Measurements from ENCODE around the gene ZBTB20.

Gene ZBTB20

GRCh38 chr3:114569186-114569585 is 577.9 kb downstream of the ZBTB20 start:
- no peak for DNase-seq (ENCODE audit: low read depth)

GRCh38 chr3:114567771-114568170 is 579.3 kb downstream of the ZBTB20 start:
- no peak for DNase-seq (ENCODE audit: low read depth)

GRCh38 chr3:114566767-114567166 is 580.3 kb downstream of the ZBTB20 start:
- no peak for DNase-seq (ENCODE audit: low read depth)

- no peak for DNase-seq (ENCODE audit: low read depth)
These were observed 580.8 kb downstream of the ZBTB20 start for GRCh38 chr3:114566162-114566755.

GRCh38 chr3:114565216-114565615 is 581.9 kb downstream of the ZBTB20 start:
- no peak for DNase-seq (ENCODE audit: low read depth)

- no peak for DNase-seq (ENCODE audit: low read depth)
These were observed 583.4 kb downstream of the ZBTB20 start for GRCh38 chr3:114563720-114564119.

- no peak for DNase-seq (ENCODE audit: low read depth)
These were observed 584.5 kb downstream of the ZBTB20 start for GRCh38 chr3:114562557-114562956.

- no peak for DNase-seq (ENCODE audit: low read depth)
These were observed 588.8 kb downstream of the ZBTB20 start for GRCh38 chr3:114558271-114558670.

- no peak for DNase-seq (ENCODE audit: low read depth)
These were observed 589.3 kb downstream of the ZBTB20 start for GRCh38 chr3:114557791-114558190.

- DNase-seq (ENCODE audit: low read depth) = no peak
These were observed 590.4 kb downstream of the ZBTB20 start for GRCh38 chr3:114556657-114557213.

- DNase-seq (ENCODE audit: low read depth) = no peak
These were observed 592.4 kb downstream of the ZBTB20 start for GRCh38 chr3:114554731-114555130.

- no peak for DNase-seq (ENCODE audit: low read depth)
These were observed 593.0 kb downstream of the ZBTB20 start for GRCh38 chr3:114553949-114554593.

GRCh38 chr3:114552527-114552812 is 594.6 kb downstream of the ZBTB20 start:
- no peak for DNase-seq (ENCODE audit: low read depth)

GRCh38 chr3:114551770-114552526 is 595.1 kb downstream of the ZBTB20 start:
- DNase-seq (ENCODE audit: low read depth) = no peak

GRCh38 chr3:114550165-114550564 is 596.9 kb downstream of the ZBTB20 start:
- DNase-seq (ENCODE audit: low read depth) = no peak

- no peak for DNase-seq (ENCODE audit: low read depth)
These were observed 601.9 kb downstream of the ZBTB20 start for GRCh38 chr3:114545193-114545592.

- DNase-seq (ENCODE audit: low read depth) = no peak
These were observed 604.7 kb downstream of the ZBTB20 start for GRCh38 chr3:114542359-114542758.

- no peak for DNase-seq (ENCODE audit: low read depth)
These were observed 607.6 kb downstream of the ZBTB20 start for GRCh38 chr3:114539525-114539924.

GRCh38 chr3:114538211-114538610 is 608.9 kb downstream of the ZBTB20 start:
- no peak for DNase-seq (ENCODE audit: low read depth)

- DNase-seq (ENCODE audit: low read depth) = no peak
These were observed 618.6 kb downstream of the ZBTB20 start for GRCh38 chr3:114528517-114528916.

- no peak for DNase-seq (ENCODE audit: low read depth)
These were observed 619.9 kb downstream of the ZBTB20 start for GRCh38 chr3:114527036-114527644.

- no peak for DNase-seq (ENCODE audit: low read depth)
These were observed 621.8 kb downstream of the ZBTB20 start for GRCh38 chr3:114525278-114525677.

- no peak for DNase-seq (ENCODE audit: low read depth)
These were observed 627.7 kb downstream of the ZBTB20 start for GRCh38 chr3:114519415-114519814.

Measured in stimulated activated CD4-positive, alpha-beta T cell treated with anti-CD3 and anti-CD28 coated beads, Interleukin-2, amount 100 ng/mL, for 4 hours (primary cell).